HG03025 (cell line): ENCODE data around the gene WNT1.

Source experiments
- ATAC-seq: cut with Tn5 transposase; IDR thresholded peaks from one replicate; pipeline ENCODE4 v1.9.1; 2021; ENCODE audit warnings: mild to moderate bottlenecking, moderate library complexity; ENCODE audit not compliant: unreplicated experiment, low FRiP score

Gene WNT1

GRCh38 chr12:48998497-48999353, 20.6 kb downstream of the WNT1 start:
- no peak for ATAC-seq

GRCh38 chr12:48999371-49000131, 21.4 kb downstream of the WNT1 start, which contains the start of gene DDN:
Gene DDN, minus strand, starts transcription at chr12:48999375. Its CDS starts 88 bp downstream, at chr12:48999287.
- no peak for ATAC-seq

GRCh38 chr12:49000346-49000745, 22.2 kb downstream of the WNT1 start:
- no peak for ATAC-seq

- ATAC-seq = no peak
Measured at GRCh38 chr12:49008943-49009342, 30.8 kb downstream of the WNT1 start.

- ATAC-seq = no peak
Measured at GRCh38 chr12:49010092-49010668, 32.1 kb downstream of the WNT1 start.

GRCh38 chr12:49012739-49013138, 34.6 kb downstream of the WNT1 start:
- ATAC-seq = no peak

GRCh38 chr12:49013428-49013827, 35.3 kb downstream of the WNT1 start:
- no peak for ATAC-seq

- ATAC-seq = no peak
Measured at GRCh38 chr12:49014547-49014946, 36.4 kb downstream of the WNT1 start.

GRCh38 chr12:49015196-49015595, 37.1 kb downstream of the WNT1 start:
- ATAC-seq = no peak

- ATAC-seq = peak; percentile 16
Measured at GRCh38 chr12:49017891-49018260, 39.8 kb downstream of the WNT1 start.

- ATAC-seq = peak; percentile 82
Measured at GRCh38 chr12:49018261-49019119, 40.4 kb downstream of the WNT1 start, which contains the start of gene PRKAG1. Gene PRKAG1, minus strand, starts transcription at chr12:49018776. Its CDS starts 36 bp downstream, at chr12:49018740.

GRCh38 chr12:49019120-49019430, 41.0 kb downstream of the WNT1 start:
- ATAC-seq = peak; percentile 9

GRCh38 chr12:49019443-49020324, 41.6 kb downstream of the WNT1 start:
- no peak for ATAC-seq

GRCh38 chr12:49020441-49020840, 42.3 kb downstream of the WNT1 start:
- ATAC-seq = no peak

GRCh38 chr12:49021292-49021915, 43.3 kb downstream of the WNT1 start:
- no peak for ATAC-seq

- ATAC-seq = no peak
Measured at GRCh38 chr12:49022558-49023178, 44.5 kb downstream of the WNT1 start.

- ATAC-seq = no peak
Measured at GRCh38 chr12:49023812-49024211, 45.7 kb downstream of the WNT1 start.

GRCh38 chr12:49024543-49024942, 46.4 kb downstream of the WNT1 start:
- ATAC-seq = no peak

- no peak for ATAC-seq
Measured at GRCh38 chr12:49025463-49025862, 47.3 kb downstream of the WNT1 start.
